ENCODE data around the gene TULP4.
"Not testable (repeated sequence)": the region's sequence is repeated elsewhere in the genome, so short reads cannot be mapped to it uniquely, and the experiment has no call there.

The TULP4 gene

GRCh38 chr6:158388727-158389126 lies 76.5 kb downstream of the TULP4 start:
- Mint-ChIP-seq H3K9me3 (peaks cover 1 to 5% of the 10 kb centered on the region in 2 donors), H3K4me1 (peaks cover 2 to 3% of the 10 kb centered on the region in 2 donors), H3K27me3 (no peaks in the 10 kb centered on the region), H3K4me3 (no peak overlapping the region), H3K36me3 (peaks cover 15 to 28% of the 10 kb centered on the region in 2 donors), H3K27ac (peak overlapping the region; percentile 80)
- DNase-seq (no peak), ATAC-seq (replicated peaks) (peak; percentile 64 to 69)

GRCh38 chr6:158389193-158389919 lies 77.1 kb downstream of the TULP4 start:
- no peak for DNase-seq
- Mint-ChIP-seq H3K27me3 (no peaks in the 10 kb centered on the region), H3K4me3 (no peak overlapping the region), H3K36me3 (peaks cover 21 to 34% of the 10 kb centered on the region in 2 donors), H3K27ac (no peak overlapping the region), H3K9me3 (peaks cover 4 to 11% of the 10 kb centered on the region in 2 donors), H3K4me1 (peaks cover 2 to 9% of the 10 kb centered on the region in 2 donors)
- no peak for ATAC-seq (replicated peaks)

- H3K9me3 Mint-ChIP-seq: peaks cover 4 to 12% of the 10 kb centered on the region in 2 donors
- H3K4me3 Mint-ChIP-seq: no peak overlapping the region
- peaks cover 2 to 16% of the 10 kb centered on the region in 2 donors for H3K4me1 Mint-ChIP-seq
- no peak for ATAC-seq (replicated peaks)
- no peak overlapping the region for H3K27ac Mint-ChIP-seq
- H3K27me3 Mint-ChIP-seq: no peaks in the 10 kb centered on the region
- no peak for DNase-seq
- H3K36me3 Mint-ChIP-seq: peaks cover 22 to 38% of the 10 kb centered on the region in 2 donors
Observed at GRCh38 chr6:158391276-158391675, 79.0 kb downstream of the TULP4 start.

GRCh38 chr6:158391977-158392376 lies 79.7 kb downstream of the TULP4 start:
- H3K27ac Mint-ChIP-seq; DNase-seq; H3K4me3 Mint-ChIP-seq; H3K27me3 Mint-ChIP-seq; ATAC-seq (replicated peaks): not testable (repeated sequence)
- peaks cover 4 to 12% of the 10 kb centered on the region in 2 donors for H3K9me3 Mint-ChIP-seq
- peaks cover 22 to 38% of the 10 kb centered on the region in 2 donors for H3K36me3 Mint-ChIP-seq
- H3K4me1 Mint-ChIP-seq: peaks cover 5 to 21% of the 10 kb centered on the region in 2 donors

GRCh38 chr6:158396136-158396535 lies 83.9 kb downstream of the TULP4 start:
- Mint-ChIP-seq H3K27me3 (no peaks in the 10 kb centered on the region), H3K27ac (no peak overlapping the region), H3K4me1 (peaks cover 17 to 43% of the 10 kb centered on the region in 2 donors), H3K4me3 (no peak overlapping the region), H3K9me3 (peaks cover 4 to 12% of the 10 kb centered on the region in 2 donors), H3K36me3 (peaks cover 18 to 38% of the 10 kb centered on the region in 2 donors)
- DNase-seq (no peak), ATAC-seq (replicated peaks) (no peak)

- Mint-ChIP-seq H3K36me3 (peaks cover 13 to 26% of the 10 kb centered on the region in 2 donors), H3K9me3 (peaks cover 4 to 10% of the 10 kb centered on the region in 2 donors), H3K27ac (no peak overlapping the region), H3K4me1 (peaks cover 17 to 43% of the 10 kb centered on the region in 2 donors), H3K4me3 (no peak overlapping the region), H3K27me3 (no peaks in the 10 kb centered on the region)
- no peak for DNase-seq
- no peak for ATAC-seq (replicated peaks)
Observed at GRCh38 chr6:158397578-158397977, 85.3 kb downstream of the TULP4 start.

GRCh38 chr6:158398252-158399024 lies 86.2 kb downstream of the TULP4 start:
- Mint-ChIP-seq H3K4me3 (no peak overlapping the region), H3K4me1 (peaks cover 17 to 43% of the 10 kb centered on the region in 2 donors), H3K9me3 (peaks cover 4 to 7% of the 10 kb centered on the region in 2 donors), H3K27ac (no peak overlapping the region), H3K27me3 (no peaks in the 10 kb centered on the region), H3K36me3 (peaks cover 10 to 21% of the 10 kb centered on the region in 2 donors)
- DNase-seq (no peak), ATAC-seq (replicated peaks) (no peak)

- DNase-seq: no peak
- no peak overlapping the region for H3K4me3 Mint-ChIP-seq
- H3K9me3 Mint-ChIP-seq: peaks cover 0 to 2% of the 10 kb centered on the region in 2 donors
- ATAC-seq (replicated peaks): peak; percentile 36 to 75
- H3K27ac Mint-ChIP-seq: no peak overlapping the region
- peaks cover 2 to 13% of the 10 kb centered on the region in 2 donors for H3K36me3 Mint-ChIP-seq
- H3K27me3 Mint-ChIP-seq: no peaks in the 10 kb centered on the region
- peaks cover 17 to 36% of the 10 kb centered on the region in 2 donors for H3K4me1 Mint-ChIP-seq
Observed at GRCh38 chr6:158399040-158399700, 86.9 kb downstream of the TULP4 start.

- no peaks in the 10 kb centered on the region for H3K27me3 Mint-ChIP-seq
- peaks cover 2 to 13% of the 10 kb centered on the region in 2 donors for H3K36me3 Mint-ChIP-seq
- H3K27ac Mint-ChIP-seq: no peak overlapping the region
- no peak for ATAC-seq (replicated peaks)
- no peak for DNase-seq
- peaks cover 16 to 20% of the 10 kb centered on the region in 2 donors for H3K4me1 Mint-ChIP-seq
- no peaks in the 10 kb centered on the region for H3K9me3 Mint-ChIP-seq
- no peak overlapping the region for H3K4me3 Mint-ChIP-seq
Observed at GRCh38 chr6:158402184-158402583, 89.9 kb downstream of the TULP4 start.

- H3K9me3 Mint-ChIP-seq, H3K27me3 Mint-ChIP-seq: not testable (repeated sequence)
Observed at GRCh38 chr6:158405321-158405831, 93.1 kb downstream of the TULP4 start.

GRCh38 chr6:158405933-158406332 lies 93.7 kb downstream of the TULP4 start:
- DNase-seq (no peak), ATAC-seq (replicated peaks) (no peak)
- Mint-ChIP-seq H3K27ac (no peak overlapping the region), H3K27me3 (no peaks in the 10 kb centered on the region), H3K36me3 (peaks cover 2 to 11% of the 10 kb centered on the region in 2 donors), H3K4me3 (no peak overlapping the region), H3K9me3 (no peaks in the 10 kb centered on the region), H3K4me1 (peaks cover 14 to 16% of the 10 kb centered on the region in 2 donors)

More at GRCh38 chr6:158405321-158405831, 93.1 kb downstream of the TULP4 start:
- ATAC-seq (replicated peaks); H3K27ac Mint-ChIP-seq; DNase-seq; H3K4me3 Mint-ChIP-seq: not testable (repeated sequence)
- H3K4me1 Mint-ChIP-seq: peaks cover 14 to 16% of the 10 kb centered on the region in 2 donors
- H3K36me3 Mint-ChIP-seq: peaks cover 2 to 13% of the 10 kb centered on the region in 2 donors

GRCh38 chr6:158406736-158407135 lies 94.5 kb downstream of the TULP4 start:
- ATAC-seq (replicated peaks) (no peak), DNase-seq (no peak)
- H3K4me1 Mint-ChIP-seq: peaks cover 14 to 16% of the 10 kb centered on the region in 2 donors
- no peaks in the 10 kb centered on the region for H3K9me3 Mint-ChIP-seq
- peaks cover 2 to 8% of the 10 kb centered on the region in 2 donors for H3K36me3 Mint-ChIP-seq
- no peak overlapping the region for H3K27ac Mint-ChIP-seq
- no peaks in the 10 kb centered on the region for H3K27me3 Mint-ChIP-seq
- no peak overlapping the region for H3K4me3 Mint-ChIP-seq

GRCh38 chr6:158408013-158408412 lies 95.7 kb downstream of the TULP4 start:
- H3K4me1 Mint-ChIP-seq: peaks cover 14 to 16% of the 10 kb centered on the region in 2 donors
- no peaks in the 10 kb centered on the region for H3K27me3 Mint-ChIP-seq

More at GRCh38 chr6:158408013-158408412, 95.7 kb downstream of the TULP4 start:
- DNase-seq (no peak), ATAC-seq (replicated peaks) (no peak)
- Mint-ChIP-seq H3K9me3 (no peaks in the 10 kb centered on the region), H3K27ac (no peak overlapping the region), H3K36me3 (peaks cover 5 to 11% of the 10 kb centered on the region in 2 donors), H3K4me3 (no peak overlapping the region)

Data from stimulated activated naive B cell treated with anti-CD40 and anti-IgM and Interleukin-4, amounts not matched to agents 10 μg/mL and 1 μg/mL and 100 μg/mL, for 72 hours (primary cell).